B cell (primary cell): Measurements from ENCODE around the gene NELL1. TPM values are rescaled to one million over a fixed set of nuclear protein-coding genes. Genes with fewer than 3 reads are reported as not detected.

Experiments
- ATAC-seq: fragments of 200-7000 bp; cut with Tn5 transposase; one replicate; pipeline ENCODE4 v1.10.0; 2021; ENCODE audit warnings: low read depth, mild to moderate bottlenecking, moderate number of reproducible peaks, moderate library complexity
- CTCF ChIA-PET: fragments of 350-600 bp; sonication (Branson Sonifier 250); formaldehyde crosslinking; loops from one replicate; lab custom pipeline; 2021; ENCODE audit warnings: antibody characterized with exemption, inconsistent platforms; lab: Charles Lee
- POLR2A ChIA-PET: fragments of 350-600 bp; sonication (Branson Sonifier 250); formaldehyde crosslinking; loops from one replicate; lab custom pipeline; 2021; ENCODE audit warnings: antibody characterized with exemption; lab: Charles Lee
- DNase-seq: peaks from one replicate; pipeline ENCODE4 v3.0.0; 2013
- H2AFZ ChIP-seq: 2 replicates; pipeline ENCODE4 v1.6.1; 2012; ENCODE audit warnings: mild to moderate bottlenecking, low read depth, low read length; ENCODE audit not compliant: insufficient read depth, poor library complexity, severe bottlenecking
- H3K27ac ChIP-seq, 2 donors: 1 replicate in 1 of 2; 2 replicates in 1 of 2; pipeline ENCODE4 v1.5.1; 2012 to 2013; ENCODE audit warnings: low read length in 2 of 2, mild to moderate bottlenecking in 2 of 2, moderate library complexity in 1 of 2
- H3K27me3 ChIP-seq, 4 experiments: fragments of 200-600 bp in 1 of 4; sonication (generic) in 1 of 4; replicated peaks in 1 of 4; 1 replicate in 2 of 4; 2 replicates in 2 of 4; pipeline versions ENCODE4 v1.6.1 to v1.7.0; 2013 to 2016; ENCODE audit warnings: low read length in 3 of 4, mild to moderate bottlenecking in 2 of 4, mixed read lengths in 1 of 4, moderate library complexity in 1 of 4; ENCODE audit not compliant: insufficient read depth in 4 of 4, control insufficient read depth in 3 of 4; ENCODE audit errors: control extremely low read depth in 1 of 4
- H3K36me3 ChIP-seq, 2 experiments: replicated peaks in 1 of 2; 1 replicate in 1 of 2; 2 replicates in 1 of 2; pipeline versions ENCODE4 v1.6.1 to v1.7.1; 2013; ENCODE audit warnings: low read length in 1 of 2; ENCODE audit not compliant: insufficient read depth in 2 of 2, control insufficient read depth in 1 of 2; ENCODE audit errors: control extremely low read depth in 1 of 2, extremely low read depth in 1 of 2
- H3K4me1 ChIP-seq, 2 donors: fragments of 200-600 bp in 1 of 2; sonication (generic) in 1 of 2; 1 replicate in 1 of 2; 2 replicates in 1 of 2; pipeline versions ENCODE4 v1.5.1 to v1.6.1; 2013 to 2017; ENCODE audit warnings: low read length in 2 of 2; ENCODE audit not compliant: control insufficient read depth in 2 of 2, insufficient read depth in 2 of 2
- H3K4me2 ChIP-seq: replicated peaks from 2 replicates; pipeline ENCODE3; 2012; ENCODE audit warnings: mild to moderate bottlenecking, low read depth, low read length; ENCODE audit not compliant: poor library complexity, severe bottlenecking
- H3K4me3 ChIP-seq, 5 experiments: fragments of 200-600 bp in 1 of 5; sonication (generic) in 1 of 5; 1 replicate in 3 of 5; 2 replicates in 2 of 5; pipeline versions ENCODE4 v1.5.1 to v1.7.0; 2011 to 2016; ENCODE audit warnings: low read length in 4 of 5, mild to moderate bottlenecking in 4 of 5, low read depth in 2 of 5, control low read depth in 1 of 5, moderate library complexity in 1 of 5; ENCODE audit not compliant: insufficient read depth in 1 of 5; ENCODE audit errors: control extremely low read depth in 1 of 5, extremely low read depth in 1 of 5
- H3K79me2 ChIP-seq: fragments of 200-600 bp; sonication (generic); one replicate; pipeline ENCODE4 v1.6.0; 2016; ENCODE audit warnings: low read length; ENCODE audit not compliant: control insufficient read depth, insufficient read depth
- H3K9ac ChIP-seq: fragments of 200-600 bp; sonication (generic); 2 replicates; pipeline ENCODE4 v1.6.1; 2017; ENCODE audit warnings: mild to moderate bottlenecking, low read length, moderate library complexity
- H3K9me3 ChIP-seq, 3 donors: one replicate each; pipeline versions ENCODE4 v1.6.1 to v1.7.1; 2013; ENCODE audit warnings: low read length in 2 of 3; ENCODE audit not compliant: control insufficient read depth in 2 of 3, insufficient read depth in 1 of 3; ENCODE audit errors: control extremely low read depth in 1 of 3
- H4K20me1 ChIP-seq: 2 replicates; pipeline ENCODE4 v1.6.0; 2012; ENCODE audit warnings: mild to moderate bottlenecking, low read length; ENCODE audit not compliant: insufficient read depth, control insufficient read depth, poor library complexity, severe bottlenecking
- H3K27ac Mint-ChIP-seq: one replicate; pipeline ENCODE4 v1.8.0; 2021; ENCODE audit warnings: mixed read lengths
- H3K27me3 Mint-ChIP-seq: one replicate; pipeline ENCODE4 v1.8.0; 2021; ENCODE audit warnings: mixed read lengths
- H3K4me1 Mint-ChIP-seq: one replicate; pipeline ENCODE4 v1.8.0; 2021; ENCODE audit warnings: mixed read lengths
- H3K4me3 Mint-ChIP-seq: one replicate; pipeline ENCODE4 v1.8.0; 2021; ENCODE audit warnings: mixed read lengths
- H3K9me3 Mint-ChIP-seq: one replicate; pipeline ENCODE4 v1.8.0; 2022; ENCODE audit warnings: mixed read lengths; ENCODE audit not compliant: insufficient read depth
- CTCF ChIP-seq: fragments of 200-600 bp; IDR thresholded peaks from one replicate; pipeline ENCODE4 v1.8.0; 2022; ENCODE audit warnings: antibody characterized with exemption, mild to moderate bottlenecking
- EZH2 ChIP-seq: IDR thresholded peaks from 2 replicates; pipeline ENCODE4 v1.6.1; 2012; ENCODE audit warnings: borderline replicate concordance, low read depth, mild to moderate bottlenecking, moderate library complexity, low read length; ENCODE audit not compliant: insufficient read depth, poor library complexity, severe bottlenecking
- WGBS: methylation state at CpG from one replicate; pipeline ENCODE4 v1.1.5; 2013; ENCODE audit warnings: missing lambda C conversion rate; ENCODE audit not compliant: insufficient coverage; 5-methylcytosine and 5-hydroxymethylcytosine counted together
- intact Hi-C: fragments of 100-400 bp; cut with micrococcal nuclease; formaldehyde crosslinking; loops from one replicate; pipeline ENCODE4 v1.10.0; 2022
- polyA plus RNA-seq: library from polyadenylated mRNA; depleted of rRNA; stranded (reverse); fragments of >200 nt; gene quantifications from 2 replicates; pipeline ENCODE4 v1.2.3, GENCODE V29; 2012
- total RNA-seq, 2 donors: library from RNA; stranded (reverse); fragments of 120-200 nt in 1 of 2; gene quantifications; 1 replicate in 1 of 2; 2 replicates in 1 of 2; pipeline versions ENCODE4 v1.2.3 to v1.2.4, GENCODE V29; 2013 to 2022

Gene NELL1
- total and polyA plus RNA-seq, 2 donors (not counting 1 experiment from before 2014, with no cell fraction given), result not detected

- H3K4me3 ChIP-seq, result no peak overlapping the region
- no CpG with 5 or more reads among the region's 1 CpG for WGBS
These were observed 510.4 kb downstream of the NELL1 start for GRCh38 chr11:21179770-21180169.

DNA sequence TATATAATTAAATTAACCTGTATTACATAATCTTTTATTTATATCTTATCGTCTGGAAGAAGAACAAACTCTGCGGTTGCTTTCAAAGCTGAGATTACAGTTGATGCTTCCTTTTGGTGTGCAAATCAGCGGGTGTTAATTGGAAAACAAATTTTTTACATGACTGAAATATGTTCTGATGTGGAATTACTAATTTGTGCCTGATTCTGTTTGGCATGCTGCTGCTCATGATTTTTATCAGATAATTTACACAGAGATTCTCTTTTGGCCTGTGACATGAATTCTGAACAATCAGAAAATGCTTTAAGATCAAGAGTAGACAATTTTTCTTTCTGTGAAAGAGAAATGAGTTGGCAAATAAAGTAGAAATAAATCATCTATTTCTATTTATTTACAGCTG lies 510.8 kb downstream of the NELL1 start:
- ChIA-PET CTCF (no interaction called here), POLR2A (no interaction called here)
- Histone ChIP-seq H3K4me2 (no peak overlapping the region), H2AFZ (no peak overlapping the region), H3K9me3 (no peaks in the 10 kb centered on the region), H3K4me1 (no peaks in the 10 kb centered on the region), H3K4me3 (no peak overlapping the region), H3K79me2 (no peaks in the 10 kb centered on the region), H3K9ac (no peak overlapping the region), H4K20me1 (no peaks in the 10 kb centered on the region), H3K27ac (no peak overlapping the region), H3K27me3 (no peaks in the 10 kb centered on the region), H3K36me3 (no peaks in the 10 kb centered on the region)
- Mint-ChIP-seq H3K4me3 (no peak overlapping the region), H3K27me3 (no peaks in the 10 kb centered on the region), H3K9me3 (peaks cover 4% of the 10 kb centered on the region), H3K4me1 (no peaks in the 10 kb centered on the region), H3K27ac (no peak overlapping the region)
- WGBS, result no CpG with 5 or more reads among the region's 3 CpGs
- TF ChIP-seq EZH2, result no peak
- TF ChIP-seq CTCF, result no peak
- ATAC-seq (no peak), DNase-seq (no peak)
- intact Hi-C loops, result no loop called here

More at GRCh38 chr11:21179770-21180169, 510.4 kb downstream of the NELL1 start:
- Histone ChIP-seq H3K79me2 (no peaks in the 10 kb centered on the region), H3K4me2 (no peak overlapping the region), H3K4me1 (no peaks in the 10 kb centered on the region), H2AFZ (no peak overlapping the region), H3K36me3 (no peaks in the 10 kb centered on the region), H3K9ac (no peak overlapping the region), H3K9me3 (no peaks in the 10 kb centered on the region), H3K27me3 (no peaks in the 10 kb centered on the region), H4K20me1 (no peaks in the 10 kb centered on the region), H3K27ac (no peak overlapping the region)
- ChIA-PET POLR2A (no interaction called here), CTCF (no interaction called here)
- DNase-seq, result no peak
- intact Hi-C loops, result no loop called here
- ATAC-seq, result no peak
- Mint-ChIP-seq H3K4me1 (no peaks in the 10 kb centered on the region), H3K27ac (no peak overlapping the region), H3K9me3 (peaks cover 2% of the 10 kb centered on the region), H3K4me3 (no peak overlapping the region), H3K27me3 (no peaks in the 10 kb centered on the region)
- no peak for TF ChIP-seq CTCF
- TF ChIP-seq EZH2, result no peak
